GM12878 (cell line): ENCODE measurements around the gene KRI1. TPM values are rescaled to one million over a fixed set of nuclear protein-coding genes. Genes with fewer than 3 reads are reported as not detected.

Experiments
- ATAC-seq: fragments of 200-7000 bp; cut with Tn5 transposase; 3 replicates; pipeline ENCODE4 v1.9.1; 2020; ENCODE audit warnings: mild to moderate bottlenecking, moderate library complexity
- BruUV-seq: library from RNA; stranded (reverse); fragments of 400-500 nt; replicated peaks from 2 replicates; lab custom pipeline; 2021; lab: Mats Ljungman, UMichigan
- CTCF ChIA-PET: fragments of 300-600 bp; sonication (Branson Sonifier 250); formaldehyde crosslinking; extraction: SDS; loops from one replicate; lab custom pipeline; 2021; ENCODE audit warnings: inconsistent platforms; lab: Yijun Ruan, JAX
- POLR2A ChIA-PET: fragments of 350-600 bp; formaldehyde crosslinking; extraction: SDS; loops from one replicate; lab custom pipeline; 2021; ENCODE audit warnings: inconsistent platforms; lab: Charles Lee
- RAD21 ChIA-PET: fragments of 300-600 bp; sonication (Branson Sonifier 250); formaldehyde crosslinking; loops from one replicate; lab custom pipeline; 2023; ENCODE audit warnings: antibody characterized with exemption; ENCODE audit not compliant: unreplicated experiment; lab: Charles Lee
- SMC1A ChIA-PET: fragments of 300-600 bp; sonication (Branson Sonifier 250); formaldehyde crosslinking; loops from one replicate; lab custom pipeline; 2023; ENCODE audit not compliant: unreplicated experiment, uncharacterized antibody; lab: Charles Lee
- DNase-seq: peaks from one replicate; pipeline ENCODE4 v3.0.0-alpha.2; 2011; ENCODE audit warnings: low read depth, low spot score
- FAIRE-seq: peaks from 3 replicates; lab custom pipeline; 2011; peaks lifted over from hg19 to GRCh38; lab: Jason Lieb, UNC
- H2AFZ ChIP-seq: 2 replicates; pipeline ENCODE4 v1.6.0; 2011; ENCODE audit warnings: low read depth, low read length, control low read depth; ENCODE audit not compliant: control insufficient read depth
- H3K27ac ChIP-seq: 2 replicates; pipeline ENCODE4 v1.5.1; 2011; ENCODE audit warnings: control low read depth; ENCODE audit not compliant: control insufficient read depth, insufficient read depth
- H3K27me3 ChIP-seq, 2 experiments: replicated peaks in 1 of 2; 2 replicates each; pipeline versions ENCODE4 v1.6.0 to v1.6.1; 2011; ENCODE audit warnings: low read length in 1 of 2; ENCODE audit not compliant: control insufficient read depth in 2 of 2, insufficient read depth in 2 of 2
- H3K36me3 ChIP-seq, 2 experiments: 2 replicates each; pipeline ENCODE4 v1.5.1; 2011; ENCODE audit warnings: low read length in 1 of 2; ENCODE audit not compliant: control insufficient read depth in 2 of 2, insufficient read depth in 2 of 2
- H3K4me1 ChIP-seq: 2 replicates; pipeline ENCODE4 v1.6.1; 2011; ENCODE audit warnings: mild to moderate bottlenecking, low read length, moderate library complexity, mixed read lengths; ENCODE audit not compliant: control insufficient read depth, insufficient read depth
- H3K4me2 ChIP-seq: 2 replicates; pipeline ENCODE4 v1.6.0; 2011; ENCODE audit warnings: control low read depth; ENCODE audit not compliant: control insufficient read depth, insufficient read depth
- H3K4me3 ChIP-seq: fragments of 200-600 bp; sonication (generic); 2 replicates; pipeline ENCODE4 v1.5.1; 2016
- H3K79me2 ChIP-seq: 2 replicates; pipeline ENCODE4 v1.6.0; 2011; ENCODE audit warnings: low read length; ENCODE audit not compliant: control insufficient read depth, insufficient read depth
- H3K9ac ChIP-seq: 2 replicates; pipeline ENCODE4 v1.8.0; 2011; ENCODE audit warnings: low read length, control low read depth, mixed read lengths; ENCODE audit not compliant: control insufficient read depth, insufficient read depth
- H3K9me3 ChIP-seq: replicated peaks from 3 replicates; pipeline ENCODE4 v1.5.1; 2011; ENCODE audit warnings: mild to moderate bottlenecking, low read length; ENCODE audit not compliant: control insufficient read depth, insufficient read depth
- H4K20me1 ChIP-seq: 2 replicates; pipeline ENCODE4 v1.6.0; 2011; ENCODE audit not compliant: control insufficient read depth, insufficient read depth
- BACH1 ChIP-seq: fragments of 450-650 bp; IDR thresholded peaks from 2 replicates; pipeline ENCODE4 v1.6.1; 2017; ENCODE audit warnings: mild to moderate bottlenecking, borderline replicate concordance
- BMI1 ChIP-seq: fragments of 450-650 bp; IDR thresholded peaks from 2 replicates; pipeline ENCODE4 v1.6.1; 2016; ENCODE audit warnings: mild to moderate bottlenecking, moderate library complexity, borderline replicate concordance
- FOS ChIP-seq: IDR thresholded peaks from 3 replicates; pipeline ENCODE4 v1.6.1; 2011; ENCODE audit warnings: borderline replicate concordance; ENCODE audit not compliant: insufficient read length; ENCODE audit errors: extremely low read depth
- LARP7 ChIP-seq: fragments of 450-650 bp; IDR thresholded peaks from 2 replicates; pipeline ENCODE4 v1.6.1; 2017; ENCODE audit warnings: mild to moderate bottlenecking
- NBN ChIP-seq: fragments of 450-650 bp; IDR thresholded peaks from 2 replicates; pipeline ENCODE4 v1.6.1; 2016
- NFXL1 ChIP-seq: fragments of 450-650 bp; IDR thresholded peaks from 2 replicates; pipeline ENCODE4 v1.6.1; 2017; ENCODE audit warnings: antibody characterized with exemption, mild to moderate bottlenecking, borderline replicate concordance
- NR2C1 ChIP-seq: fragments of 450-650 bp; IDR thresholded peaks from 2 replicates; pipeline ENCODE4 v1.6.1; 2017; ENCODE audit warnings: antibody characterized with exemption, mild to moderate bottlenecking, moderate library complexity
- POU2F2 ChIP-seq: IDR thresholded peaks from 3 replicates; pipeline ENCODE4 v1.6.1; 2011; ENCODE audit warnings: low read depth, mild to moderate bottlenecking, low read length, borderline replicate concordance
- RBBP5 ChIP-seq: fragments of 200-600 bp; sonication (generic); conservative IDR thresholded peaks from 2 replicates; pipeline ENCODE4 v1.6.1; 2016
- STAT1 ChIP-seq: fragments of 450-650 bp; conservative IDR thresholded peaks from 2 replicates; pipeline ENCODE4 v1.6.1; 2014; ENCODE audit warnings: antibody characterized with exemption, mild to moderate bottlenecking
- TCF12 ChIP-seq: IDR thresholded peaks from 2 replicates; pipeline ENCODE4 v1.6.1; 2011; ENCODE audit warnings: low read depth, mild to moderate bottlenecking, low read length
- YBX1 ChIP-seq: fragments of 450-650 bp; IDR thresholded peaks from 2 replicates; pipeline ENCODE4 v1.6.1; 2016; ENCODE audit warnings: antibody characterized with exemption
- WGBS: methylation state at CpG from one replicate; pipeline ENCODE4 v1.1.6; 2016; ENCODE audit warnings: low lambda C conversion rate; ENCODE audit not compliant: insufficient replicate concordance, insufficient coverage; ENCODE audit errors: missing lambda C conversion rate; 5-methylcytosine and 5-hydroxymethylcytosine counted together
- in situ Hi-C: fragments of 300-500 bp; cut with MboI; formaldehyde crosslinking; loops from 9 replicates; pipeline ENCODE4 v1.14.3; 2018; ENCODE audit warnings: mixed read lengths
- intact Hi-C: fragments of 100-400 bp; cut with micrococcal nuclease; formaldehyde crosslinking; loops from one replicate; pipeline ENCODE4 v1.14.2; 2022; ENCODE audit not compliant: unreplicated experiment
- polyA plus RNA-seq, 11 experiments: library from polyadenylated mRNA; depleted of rRNA in 4 of 11; unstranded in 6 of 11; stranded (reverse) in 5 of 11; fragments of >200 nt; fragmentation: Nextera tagmentation in 4 of 11; fragmentation: Illumina TruSeq in 1 of 11; extraction: Ambion mirVana in 4 of 11; extraction: Trizol in 1 of 11; gene quantifications; 1 replicate in 1 of 11; 2 replicates in 10 of 11; pipeline versions ENCODE4 v1.2.1 to v1.2.3, GENCODE V29; 2011 to 2016; ENCODE audit warnings: inconsistent platforms in 2 of 11, missing spikeins in 2 of 11, low read depth in 1 of 11
- total RNA-seq, 4 experiments: library from RNA; depleted of rRNA in 3 of 4; stranded (reverse); fragments of >200 nt in 3 of 4; fragmentation: Illumina TruSeq in 1 of 4; extraction: Trizol in 1 of 4; gene quantifications; 2 replicates each; pipeline versions ENCODE4 v1.2.1 to v1.2.3, GENCODE V29; 2013 to 2021
- TF ChIP-seq, protein P1 (sequence below): IDR thresholded peaks from 2 replicates; pipeline ENCODE4 v1.6.1; 2011; ENCODE audit warnings: low read depth, low read length, improper control_type of control experiment, borderline replicate concordance
- TF ChIP-seq, protein P2 (sequence below): fragments of 450-650 bp; formaldehyde crosslinking; IDR thresholded peaks from 2 replicates; pipeline ENCODE4 v1.4.0; 2022; ENCODE audit warnings: mild to moderate bottlenecking, moderate library complexity

The KRI1 gene
- total and polyA plus RNA-seq, 10 of the 15 experiments (the other 5 are each of a cell fraction or from before 2014, with no cell fraction given), result 0.98 to 42.5 (median 24.7) TPM

DNA sequence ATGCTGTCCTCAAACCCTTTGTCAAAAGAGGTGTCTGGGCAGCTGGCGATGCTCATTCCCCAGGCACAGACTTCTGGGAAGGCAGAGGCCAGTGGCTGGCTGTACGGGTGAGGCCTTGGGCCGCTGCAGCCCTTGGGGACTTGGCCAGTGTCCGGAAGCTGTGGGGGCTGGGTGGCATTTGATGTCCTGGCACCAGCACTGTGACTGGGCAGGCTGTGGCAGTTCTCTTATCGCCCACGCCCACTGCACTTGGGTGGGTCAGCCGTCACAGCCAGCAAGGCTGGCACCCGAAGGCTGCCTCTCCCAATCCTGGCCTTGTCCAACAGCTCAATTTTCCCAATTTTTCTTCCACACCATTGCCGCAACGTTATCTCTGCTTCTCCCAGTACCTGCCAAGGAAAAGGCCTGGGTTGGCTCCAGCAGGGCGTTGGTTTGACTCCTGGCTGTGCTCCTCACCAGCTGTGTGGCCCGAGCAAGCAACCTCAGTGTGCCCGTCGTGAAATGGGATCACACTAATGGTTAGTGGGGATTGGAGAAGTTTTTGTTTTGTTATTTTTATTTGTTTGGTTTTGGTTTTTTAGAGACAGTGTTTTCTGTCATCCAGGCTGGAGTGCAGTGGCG lies 46.8 kb upstream of the KRI1 start:
- intact Hi-C loops (no loop called here), in situ Hi-C loops (no loop called here)
- WGBS, result 94% methylated on average over 15 of the region's 15 CpGs
- H3K9ac ChIP-seq, result no peak overlapping the region
- ATAC-seq (no peak), DNase-seq (no peak)
- ChIA-PET CTCF (interaction anchor here (0.8 to 2.0 kb wide), 6 partner anchors 10 to 41 kb away, joined by 3 to 11 read pairs (median 5); no protein-coding TSS in a partner anchor), SMC1A (interaction anchor here (0.9 to 1.1 kb wide), 3 partner anchors 31 to 343 kb away, joined by 3 read pairs; no protein-coding TSS in a partner anchor), POLR2A (interaction anchor here (0.6 to 1.8 kb wide), 2 partner anchors 32 to 184 kb away, joined by 3 to 5 read pairs; no protein-coding TSS in a partner anchor)
- no peaks in the 10 kb centered on the region for H3K4me1 ChIP-seq
- H3K4me2 ChIP-seq, result no peak overlapping the region
- no peaks in the 10 kb centered on the region for H3K27me3 ChIP-seq
- H2AFZ ChIP-seq, result no peak overlapping the region
- H3K79me2 ChIP-seq, result no peaks in the 10 kb centered on the region; the same call in 1 of the 2 replicates
- no peak for TF ChIP-seq NFXL1
- no peak for TF ChIP-seq NR2C1
- TF ChIP-seq POU2F2, result no peak
- TF ChIP-seq TCF12, result no peak
- TF ChIP-seq RBBP5, result no peak
- TF ChIP-seq, protein P1, sequence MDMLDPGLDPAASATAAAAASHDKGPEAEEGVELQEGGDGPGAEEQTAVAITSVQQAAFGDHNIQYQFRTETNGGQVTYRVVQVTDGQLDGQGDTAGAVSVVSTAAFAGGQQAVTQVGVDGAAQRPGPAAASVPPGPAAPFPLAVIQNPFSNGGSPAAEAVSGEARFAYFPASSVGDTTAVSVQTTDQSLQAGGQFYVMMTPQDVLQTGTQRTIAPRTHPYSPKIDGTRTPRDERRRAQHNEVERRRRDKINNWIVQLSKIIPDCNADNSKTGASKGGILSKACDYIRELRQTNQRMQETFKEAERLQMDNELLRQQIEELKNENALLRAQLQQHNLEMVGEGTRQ, result no peak
- TF ChIP-seq, protein P2, sequence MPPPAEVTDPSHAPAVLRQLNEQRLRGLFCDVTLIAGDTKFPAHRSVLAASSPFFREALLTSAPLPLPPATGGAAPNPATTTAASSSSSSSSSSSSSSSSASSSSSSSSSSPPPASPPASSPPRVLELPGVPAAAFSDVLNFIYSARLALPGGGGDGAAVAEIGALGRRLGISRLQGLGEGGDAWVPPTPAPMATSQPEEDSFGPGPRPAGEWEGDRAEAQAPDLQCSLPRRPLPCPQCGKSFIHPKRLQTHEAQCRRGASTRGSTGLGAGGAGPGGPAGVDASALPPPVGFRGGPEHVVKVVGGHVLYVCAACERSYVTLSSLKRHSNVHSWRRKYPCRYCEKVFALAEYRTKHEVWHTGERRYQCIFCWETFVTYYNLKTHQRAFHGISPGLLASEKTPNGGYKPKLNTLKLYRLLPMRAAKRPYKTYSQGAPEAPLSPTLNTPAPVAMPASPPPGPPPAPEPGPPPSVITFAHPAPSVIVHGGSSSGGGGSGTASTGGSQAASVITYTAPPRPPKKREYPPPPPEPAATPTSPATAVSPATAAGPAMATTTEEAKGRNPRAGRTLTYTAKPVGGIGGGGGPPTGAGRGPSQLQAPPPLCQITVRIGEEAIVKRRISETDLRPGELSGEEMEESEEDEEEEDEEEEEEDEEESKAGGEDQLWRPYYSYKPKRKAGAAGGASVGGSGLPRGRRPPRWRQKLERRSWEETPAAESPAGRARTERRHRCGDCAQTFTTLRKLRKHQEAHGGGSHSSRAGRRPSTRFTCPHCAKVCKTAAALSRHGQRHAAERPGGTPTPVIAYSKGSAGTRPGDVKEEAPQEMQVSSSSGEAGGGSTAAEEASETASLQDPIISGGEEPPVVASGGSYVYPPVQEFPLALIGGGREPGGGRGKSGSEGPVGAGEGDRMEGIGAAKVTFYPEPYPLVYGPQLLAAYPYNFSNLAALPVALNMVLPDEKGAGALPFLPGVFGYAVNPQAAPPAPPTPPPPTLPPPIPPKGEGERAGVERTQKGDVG (CRISPR knock-in tag), result no peak
- no peak for TF ChIP-seq FOS
- TF ChIP-seq BMI1, result no peak
- no peak for TF ChIP-seq NBN
- no peak for TF ChIP-seq STAT1
- no peak for TF ChIP-seq YBX1
- TF ChIP-seq BACH1, result no peak
- no peak for TF ChIP-seq LARP7
- TF ChIP-seq, all 136 proteins: peak for 0
- BruUV-seq, result no TSS peak
- Histone ChIP-seq H3K4me3 (no peak overlapping the region), H3K9me3 (no peaks in the 10 kb centered on the region; the same call in 2 of the 3 replicates), H3K36me3 (no peaks in the 10 kb centered on the region), H3K27ac (no peak overlapping the region), H4K20me1 (no peaks in the 10 kb centered on the region)
- no peak for FAIRE-seq
- RAD21 ChIA-PET, result no interaction called here
